H9 (cell line): ENCODE measurements around the gene SESTD1. TPM values are rescaled to one million over a fixed set of nuclear protein-coding genes. Genes with fewer than 3 reads are reported as not detected.

Source experiments
- DNase-seq: peaks from one replicate; pipeline ENCODE4 v3.0.0-alpha.2; 2017
- H2AFZ ChIP-seq: one replicate; pipeline ENCODE4 v1.6.1; 2013; ENCODE audit warnings: mild to moderate bottlenecking, low read length, control low read depth, moderate library complexity
- H2AK5ac ChIP-seq: 2 replicates; pipeline ENCODE4 v1.6.1; 2013; ENCODE audit warnings: low read length, control low read depth, mixed read lengths; ENCODE audit not compliant: insufficient read length
- H2BK120ac ChIP-seq: one replicate; pipeline ENCODE4 v1.6.1; 2013; ENCODE audit warnings: low read depth, mild to moderate bottlenecking, low read length, control low read depth, inconsistent platforms; ENCODE audit not compliant: poor library complexity, severe bottlenecking
- H2BK12ac ChIP-seq: 2 replicates; pipeline ENCODE4 v1.6.1; 2013; ENCODE audit warnings: low read length, control low read depth, mixed read lengths, low read depth; ENCODE audit not compliant: insufficient read length
- H2BK15ac ChIP-seq: 2 replicates; pipeline ENCODE4 v1.6.1; 2013; ENCODE audit warnings: low read depth, low read length, control low read depth
- H2BK20ac ChIP-seq: one replicate; pipeline ENCODE4 v1.6.1; 2013; ENCODE audit warnings: low read depth, mild to moderate bottlenecking, low read length, control low read depth, inconsistent platforms; ENCODE audit not compliant: poor library complexity, severe bottlenecking
- H2BK5ac ChIP-seq: 2 replicates; pipeline ENCODE4 v1.6.1; 2013; ENCODE audit warnings: low read length, control low read depth, mixed read lengths; ENCODE audit not compliant: insufficient read length
- H3K14ac ChIP-seq: 2 replicates; pipeline ENCODE4 v1.6.1; 2013; ENCODE audit warnings: low read length, control low read depth; ENCODE audit not compliant: insufficient read depth
- H3K18ac ChIP-seq: 2 replicates; pipeline ENCODE4 v1.6.1; 2013; ENCODE audit warnings: low read depth, mild to moderate bottlenecking, mixed read lengths, low read length, control low read depth; ENCODE audit not compliant: insufficient read length
- H3K23ac ChIP-seq: 2 replicates; pipeline ENCODE4 v1.6.1; 2013; ENCODE audit warnings: low read length, control low read depth, mixed read lengths, low read depth; ENCODE audit not compliant: insufficient read length
- H3K23me2 ChIP-seq: 2 replicates; pipeline ENCODE4 v1.6.1; 2013; ENCODE audit warnings: low read depth, mild to moderate bottlenecking, mixed read lengths, low read length, control low read depth; ENCODE audit not compliant: insufficient read length, poor library complexity, severe bottlenecking
- H3K27ac ChIP-seq: 2 replicates; pipeline ENCODE4 v1.5.1; 2013; ENCODE audit warnings: low read length, control low read depth, mixed read lengths, low read depth; ENCODE audit not compliant: insufficient read length
- H3K27me3 ChIP-seq: 2 replicates; pipeline ENCODE4 v1.6.1; 2013; ENCODE audit warnings: low read length, control low read depth, inconsistent platforms; ENCODE audit not compliant: insufficient read depth
- H3K4ac ChIP-seq: 2 replicates; pipeline ENCODE4 v1.6.1; 2013; ENCODE audit warnings: low read depth, mild to moderate bottlenecking, control low read depth, inconsistent platforms, low read length, moderate library complexity
- H3K4me1 ChIP-seq: 2 replicates; pipeline ENCODE4 v1.6.1; 2013; ENCODE audit warnings: low read length, control low read depth, inconsistent platforms; ENCODE audit not compliant: insufficient read depth
- H3K4me2 ChIP-seq: 2 replicates; pipeline ENCODE4 v1.6.1; 2013; ENCODE audit warnings: low read length, control low read depth, mixed read lengths; ENCODE audit not compliant: insufficient read length, insufficient read depth
- H3K56ac ChIP-seq: 2 replicates; pipeline ENCODE4 v1.6.1; 2013; ENCODE audit warnings: low read depth, mild to moderate bottlenecking, mixed read lengths, low read length, control low read depth; ENCODE audit not compliant: insufficient read length
- H3K79me1 ChIP-seq: 2 replicates; pipeline ENCODE4 v1.6.1; 2013; ENCODE audit warnings: low read depth, mild to moderate bottlenecking, moderate library complexity, low read length, control low read depth, inconsistent platforms; ENCODE audit not compliant: insufficient read depth, poor library complexity, severe bottlenecking
- H3K79me2 ChIP-seq: 2 replicates; pipeline ENCODE4 v1.6.1; 2013; ENCODE audit warnings: low read length, control low read depth, inconsistent platforms; ENCODE audit not compliant: insufficient read depth
- H3K9ac ChIP-seq: 2 replicates; pipeline ENCODE4 v1.6.1; 2013; ENCODE audit warnings: low read length, control low read depth, mixed read lengths; ENCODE audit not compliant: insufficient read length; ENCODE audit errors: extremely low read depth
- H3K9me3 ChIP-seq: one replicate; pipeline ENCODE4 v1.6.1; 2013; ENCODE audit warnings: low read depth, low read length, inconsistent platforms; ENCODE audit not compliant: control insufficient read depth
- H3T11ph ChIP-seq: one replicate; pipeline ENCODE4 v1.6.1; 2013; ENCODE audit warnings: mild to moderate bottlenecking, low read length, control low read depth, inconsistent platforms
- H4K20me1 ChIP-seq: one replicate; pipeline ENCODE4 v1.6.1; 2013; ENCODE audit not compliant: control insufficient read depth, insufficient read length, insufficient read depth
- H4K5ac ChIP-seq: 2 replicates; pipeline ENCODE4 v1.6.1; 2013; ENCODE audit warnings: low read depth, mild to moderate bottlenecking, mixed read lengths, low read length, control low read depth; ENCODE audit not compliant: insufficient read length
- H4K8ac ChIP-seq: replicated peaks from 2 replicates; pipeline ENCODE4 v1.6.1; 2013; ENCODE audit warnings: low read length, control low read depth, mixed read lengths, low read depth; ENCODE audit not compliant: insufficient read length
- H4K91ac ChIP-seq: 2 replicates; pipeline ENCODE4 v1.6.1; 2013; ENCODE audit warnings: low read depth, mild to moderate bottlenecking, moderate library complexity, mixed read lengths, low read length, control low read depth; ENCODE audit not compliant: insufficient read length
- H3K27ac Mint-ChIP-seq, 3 experiments: 2 replicates in 2 of 3; 3 replicates in 1 of 3; pipeline ENCODE4 v1.8.0; 2020 to 2021; ENCODE audit warnings: mixed read lengths in 3 of 3, mild to moderate bottlenecking in 1 of 3, moderate library complexity in 1 of 3
- H3K27me3 Mint-ChIP-seq: 2 replicates; pipeline ENCODE4 v1.8.0; 2021; ENCODE audit warnings: low read depth, mild to moderate bottlenecking, moderate library complexity, mixed read lengths
- H3K36me3 Mint-ChIP-seq, 3 experiments: 2 replicates in 2 of 3; 3 replicates in 1 of 3; pipeline ENCODE4 v1.8.0; 2020 to 2021; ENCODE audit warnings: low read depth in 3 of 3, mixed read lengths in 3 of 3; ENCODE audit not compliant: insufficient read depth in 1 of 3
- H3K4me1 Mint-ChIP-seq, 2 experiments: 2 replicates each; pipeline ENCODE4 v1.8.0; 2020; ENCODE audit warnings: mixed read lengths in 2 of 2
- H3K4me3 Mint-ChIP-seq, 2 experiments: 2 replicates in 1 of 2; 3 replicates in 1 of 2; pipeline ENCODE4 v1.8.0; 2020 to 2021; ENCODE audit warnings: mild to moderate bottlenecking in 2 of 2, mixed read lengths in 2 of 2, moderate library complexity in 1 of 2
- H3K9me3 Mint-ChIP-seq, 2 experiments: 2 replicates in 1 of 2; 3 replicates in 1 of 2; pipeline ENCODE4 v1.8.0; 2020; ENCODE audit warnings: mild to moderate bottlenecking in 2 of 2, mixed read lengths in 2 of 2, moderate library complexity in 1 of 2
- CTCF ChIP-seq: fragments of 200-600 bp; sonication (generic); conservative IDR thresholded peaks from 3 replicates; pipeline ENCODE4 v1.8.0; 2021; ENCODE audit warnings: antibody characterized with exemption, mild to moderate bottlenecking
- WGBS: extraction: QIAGEN DNeasy Blood & Tissue Kit; methylation state at CpG from one replicate; pipeline ENCODE4 v1.1.7; 2013; ENCODE audit warnings: missing lambda C conversion rate, low lambda C conversion rate, mixed read lengths; ENCODE audit not compliant: insufficient read length; ENCODE audit errors: extremely low coverage; 5-methylcytosine and 5-hydroxymethylcytosine counted together
- total RNA-seq: library from RNA; stranded (reverse); gene quantifications from 2 replicates; pipeline ENCODE4 v1.2.1, GENCODE V29; 2021

Gene SESTD1
- total RNA-seq, 1 experiment from 2014 or later: 44.4 TPM

GRCh38 chr2:179263446-179264367 lies 925 bp downstream of the SESTD1 start:
- no peak overlapping the region for H2AK5ac ChIP-seq
- H3T11ph ChIP-seq: no peak overlapping the region
- no peak overlapping the region for H2BK120ac ChIP-seq
- no peaks in the 10 kb centered on the region for H3K27me3 ChIP-seq
- no peak overlapping the region for H2BK5ac ChIP-seq
- TF ChIP-seq CTCF: no peak
- H3K9me3 ChIP-seq: no peaks in the 10 kb centered on the region
- H2AFZ ChIP-seq: no peak overlapping the region
- no peak overlapping the region for H3K56ac ChIP-seq
- no peaks in the 10 kb centered on the region; a peak in 1 of 7 replicates for H3K36me3 Mint-ChIP-seq
- H3K23ac ChIP-seq: no peak overlapping the region
- H3K4me1 Mint-ChIP-seq: peaks cover 26 to 34% of the 10 kb centered on the region in 2 experiments
- peak; percentile 42 for DNase-seq
- peak overlapping the region; percentile 79 to 89 for H3K4me3 Mint-ChIP-seq
- no peaks in the 10 kb centered on the region for H3K79me1 ChIP-seq
- no peak overlapping the region for H2BK20ac ChIP-seq
- H3K18ac ChIP-seq: no peak overlapping the region
- H4K20me1 ChIP-seq: no peaks in the 10 kb centered on the region
- H3K27ac Mint-ChIP-seq: peak overlapping the region in 1 of 3 experiments; percentile 83; a peak in 1 of 7 replicates
- peaks cover 13% of the 10 kb centered on the region for H3K27me3 Mint-ChIP-seq
- H4K91ac ChIP-seq: no peak overlapping the region
- no peak overlapping the region for H4K5ac ChIP-seq
- WGBS: no CpG with 5 or more reads among the region's 62 CpGs
- no peak overlapping the region for H3K27ac ChIP-seq
- no peak overlapping the region for H2BK12ac ChIP-seq
- peaks cover 4% of the 10 kb centered on the region; the same call in 1 of the 2 replicates for H3K79me2 ChIP-seq
- peak overlapping the region; percentile 77 for H3K4me2 ChIP-seq
- H2BK15ac ChIP-seq: no peak overlapping the region
- peak overlapping the region; percentile 81 for H3K14ac ChIP-seq
- peak overlapping the region; percentile 59 for H3K9ac ChIP-seq
- H4K8ac ChIP-seq: no peak overlapping the region
- H3K23me2 ChIP-seq: peaks cover 8% of the 10 kb centered on the region
- no peaks in the 10 kb centered on the region for H3K9me3 Mint-ChIP-seq
- H3K4ac ChIP-seq: no peak overlapping the region; the same call in 1 of the 2 replicates
- no peaks in the 10 kb centered on the region; the same call in 1 of the 2 replicates for H3K4me1 ChIP-seq
